Heart right ventricle (tissue), 16 donors: ENCODE results near the gene ELMO3. TPM values are rescaled to one million over a fixed set of nuclear protein-coding genes. Genes with fewer than 3 reads are reported as not detected.

Experiments used
- ATAC-seq, 8 donors: fragments of 200-7000 bp; cut with Tn5 transposase; one replicate each; pipeline ENCODE4 v1.9.1; 2020; ENCODE audit warnings: mild to moderate bottlenecking in 8 of 8, moderate library complexity in 8 of 8, moderate number of reproducible peaks in 1 of 8
- DNase-seq, 2 donors: peaks; one replicate each; pipeline ENCODE4 v3.0.0-alpha.2; 2020
- H3K27ac ChIP-seq, 10 donors: fragments of 200-600 bp; sonication (generic) in 2 of 10; one replicate each; pipeline versions ENCODE4 v1.5.0 to v1.8.0; 2020 to 2022; ENCODE audit warnings: mild to moderate bottlenecking in 3 of 10
- H3K27me3 ChIP-seq, 7 donors: fragments of 200-600 bp; one replicate each; pipeline ENCODE4 v1.8.0; 2021 to 2022; ENCODE audit warnings: mild to moderate bottlenecking in 2 of 7
- H3K36me3 ChIP-seq, 9 donors: fragments of 200-600 bp; sonication (generic) in 1 of 9; one replicate each; pipeline versions ENCODE4 v1.5.0 to v1.8.0; 2020 to 2022; ENCODE audit warnings: mild to moderate bottlenecking in 2 of 9
- H3K4me1 ChIP-seq, 9 donors: fragments of 200-600 bp; sonication (generic) in 1 of 9; one replicate each; pipeline versions ENCODE4 v1.5.0 to v1.8.0; 2020 to 2022; ENCODE audit warnings: mild to moderate bottlenecking in 4 of 9
- H3K4me3 ChIP-seq, 10 donors: fragments of 200-600 bp; sonication (generic) in 2 of 10; one replicate each; pipeline versions ENCODE4 v1.5.0 to v1.8.0; 2020 to 2022; ENCODE audit warnings: mild to moderate bottlenecking in 7 of 10, moderate library complexity in 2 of 10
- H3K9me3 ChIP-seq, 11 donors: fragments of 200-600 bp in 10 of 11; sonication (generic) in 2 of 11; one replicate each; pipeline versions ENCODE4 v1.5.0 to v1.8.0; 2013 to 2022; ENCODE audit warnings: mild to moderate bottlenecking in 2 of 11, control low read depth in 1 of 11, moderate library complexity in 1 of 11
- WGBS, 2 donors: extraction: QIAGEN DNeasy Blood & Tissue Kit; methylation state at CpG; one replicate each; pipeline ENCODE4 v1.1.7; 2013; ENCODE audit warnings: inconsistent platforms in 1 of 2; 5-methylcytosine and 5-hydroxymethylcytosine counted together
- intact Hi-C, 10 donors: fragments of 100-400 bp; cut with DNase I; formaldehyde crosslinking; loops; one replicate each; pipeline versions ENCODE4 v1.11.1 to v1.14.2; 2022
- polyA plus RNA-seq, 2 donors: library from polyadenylated mRNA; stranded (reverse); fragments of 200-250 nt; gene quantifications; one replicate each; pipeline ENCODE4 v1.2.3, GENCODE V29; 2013
- total RNA-seq, 10 donors: library from RNA; stranded (reverse); fragmentation: NEBNext Ultra II Directional in 3 of 10; extraction: Animal tissue kit (Norgen Biotek cat#: 25700) in 3 of 10; gene quantifications; one replicate each; pipeline versions ENCODE4 v1.2.1 to v1.2.4, GENCODE V29; 2021 to 2023
- TF ChIP-seq, protein P1 (sequence below), 9 donors: fragments of 200-600 bp; sonication (generic) in 2 of 9; IDR thresholded peaks; one replicate each; pipeline versions ENCODE4 v1.5.0 to v1.8.0; 2021 to 2022; ENCODE audit warnings: antibody characterized with exemption in 9 of 9, mild to moderate bottlenecking in 5 of 9, moderate library complexity in 1 of 9
- donor health status: Arrhythmogenic right ventricular cardiomyopathy.
- donor health status: ischemic (EF 13 %, LVEDD 7.1; RV severe dilation, severe dysfunction).
- donor health status: healthy with polysubstance abuse.
- donor health status: DM: no; HTN: yes; CAD: no.
- donor health status: DM: no; HTN: no; CAD: no.
- donor health status: ischemic (EF 25% LVEDD 6.9; RV normal size, moderate dysfunction).
- donor health status: ischemic (EF 25% LVEDD 5.7; RV mildly dilated, moderate dysfunction).
- donor health status: healthy.
- donor health status: DM: yes; HTN: yes; CAD: no.
- donor health status: Ischemic cardiomyopathy.
- donor health status: ischemic (EF 35%, LVEDD 5.7; RV mildly dilated, moderate dysfunction).
- donor health status: nonischemic (EF 11% LVEDD 7.7; RV severe dilation, severe dysfunction).
- donor health status: DM: yes; HTN: yes; CAD: no.
- donor health status: PGD.
- donor health status: ischemic (EF 29% LVEDD 5.4; RV normal size, mild dysfunction).
- donor health status: nonischemic (EF 23%, LVEDD 6.1; RV moderate dilation, normal function).

Gene ELMO3
- total and polyA plus RNA-seq, 12 donors = 0.19 to 1.9 (median 0.46) TPM

GRCh38 chr16:67196881-67197280 lies 2.0 kb upstream of the ELMO3 start:
- H3K9me3 ChIP-seq = no peaks in the 10 kb centered on the region
- ATAC-seq = no peak
- TF ChIP-seq, protein P1, sequence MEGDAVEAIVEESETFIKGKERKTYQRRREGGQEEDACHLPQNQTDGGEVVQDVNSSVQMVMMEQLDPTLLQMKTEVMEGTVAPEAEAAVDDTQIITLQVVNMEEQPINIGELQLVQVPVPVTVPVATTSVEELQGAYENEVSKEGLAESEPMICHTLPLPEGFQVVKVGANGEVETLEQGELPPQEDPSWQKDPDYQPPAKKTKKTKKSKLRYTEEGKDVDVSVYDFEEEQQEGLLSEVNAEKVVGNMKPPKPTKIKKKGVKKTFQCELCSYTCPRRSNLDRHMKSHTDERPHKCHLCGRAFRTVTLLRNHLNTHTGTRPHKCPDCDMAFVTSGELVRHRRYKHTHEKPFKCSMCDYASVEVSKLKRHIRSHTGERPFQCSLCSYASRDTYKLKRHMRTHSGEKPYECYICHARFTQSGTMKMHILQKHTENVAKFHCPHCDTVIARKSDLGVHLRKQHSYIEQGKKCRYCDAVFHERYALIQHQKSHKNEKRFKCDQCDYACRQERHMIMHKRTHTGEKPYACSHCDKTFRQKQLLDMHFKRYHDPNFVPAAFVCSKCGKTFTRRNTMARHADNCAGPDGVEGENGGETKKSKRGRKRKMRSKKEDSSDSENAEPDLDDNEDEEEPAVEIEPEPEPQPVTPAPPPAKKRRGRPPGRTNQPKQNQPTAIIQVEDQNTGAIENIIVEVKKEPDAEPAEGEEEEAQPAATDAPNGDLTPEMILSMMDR (IDR thresholded peaks at IDR 0.05) = no peak
- WGBS, 2 donors = 88 to 95% methylated on average over 1 of the region's 1 CpG
- peaks cover 12 to 52% (median 27%) of the 10 kb centered on the region in 9 donors for H3K4me1 ChIP-seq
- DNase-seq = no peak
- no peak overlapping the region for H3K4me3 ChIP-seq
- no peaks in the 10 kb centered on the region for H3K27me3 ChIP-seq
- no peak overlapping the region for H3K27ac ChIP-seq
- intact Hi-C loops = no loop called here
- peaks cover 3 to 86% (median 45%) of the 10 kb centered on the region in 9 donors for H3K36me3 ChIP-seq

DNA sequence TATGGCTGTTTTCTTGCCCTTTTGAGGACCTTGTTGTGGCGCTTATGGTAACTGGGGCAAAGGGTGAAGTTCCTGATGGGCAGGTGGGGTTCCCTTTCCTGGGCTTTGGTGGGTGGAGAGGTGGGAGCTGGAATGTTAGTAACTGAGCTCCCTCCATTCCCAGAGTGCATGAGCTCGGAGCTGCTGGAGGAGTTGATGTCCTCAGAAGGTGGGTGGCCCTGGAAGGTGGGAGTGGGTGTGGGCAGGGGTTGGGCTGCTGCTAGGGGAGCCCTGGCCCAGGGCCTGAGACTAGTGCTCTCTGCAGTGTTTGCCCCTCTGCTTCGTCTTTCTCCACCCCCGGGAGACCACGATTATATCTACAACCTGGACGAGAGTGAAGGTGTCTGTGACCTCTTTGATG lies 1.2 kb upstream of the ELMO3 start:
- peaks cover 3 to 95% (median 49%) of the 10 kb centered on the region in 9 donors for H3K36me3 ChIP-seq
- DNase-seq (no peak), ATAC-seq (no peak)
- TF ChIP-seq, protein P1 (IDR thresholded peaks at IDR 0.05) = no peak
- WGBS, 2 donors = 62 to 64% methylated on average over 6 of the region's 6 CpGs
- no peak overlapping the region for H3K27ac ChIP-seq
- peaks cover 10 to 51% (median 25%) of the 10 kb centered on the region in 9 donors for H3K4me1 ChIP-seq
- intact Hi-C loops = no loop called here
- H3K4me3 ChIP-seq = no peak overlapping the region
- H3K27me3 ChIP-seq = no peaks in the 10 kb centered on the region
- H3K9me3 ChIP-seq = no peaks in the 10 kb centered on the region

DNA sequence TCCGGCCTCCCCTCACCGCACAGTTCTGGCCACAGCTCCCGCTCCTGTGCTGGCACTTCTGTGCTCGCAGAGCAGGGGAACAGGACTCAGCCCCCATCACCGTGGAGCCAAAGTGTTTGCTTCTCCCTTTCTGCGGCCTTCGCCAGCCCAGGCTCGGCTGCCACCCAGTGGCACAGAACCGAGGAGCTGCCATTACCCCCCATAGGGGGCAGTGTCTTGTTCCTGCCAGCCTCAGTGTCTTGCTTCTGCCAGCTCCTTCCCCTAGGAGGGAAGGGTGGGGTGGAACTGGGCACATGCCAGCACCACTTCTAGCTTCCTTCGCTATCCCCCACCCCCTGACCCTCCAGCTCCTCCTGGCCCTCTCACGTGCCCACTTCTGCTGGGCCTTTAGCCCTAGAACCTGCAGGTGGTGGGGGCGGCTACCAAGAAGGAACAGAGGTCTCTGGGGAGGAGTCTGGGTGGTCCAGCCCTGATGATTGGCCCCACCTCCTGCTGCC lies 645 bp upstream of the ELMO3 start:
- H3K4me1 ChIP-seq = peaks cover 4 to 45% (median 19%) of the 10 kb centered on the region in 9 donors
- DNase-seq = no peak
- H3K9me3 ChIP-seq = no peaks in the 10 kb centered on the region
- H3K36me3 ChIP-seq = peaks cover 3 to 97% (median 49%) of the 10 kb centered on the region in 9 donors
- ATAC-seq = peak; percentile 24 to 60 (median 44)
- 61% methylated on average over 12 of the region's 12 CpGs for WGBS, 2 donors
- H3K27ac ChIP-seq = no peak overlapping the region
- H3K4me3 ChIP-seq = no peak overlapping the region
- no peaks in the 10 kb centered on the region for H3K27me3 ChIP-seq
- intact Hi-C loops = no loop called here
- TF ChIP-seq, protein P1 (IDR thresholded peaks at IDR 0.05) = peak; percentile 17 to 75 (median 61)

DNA sequence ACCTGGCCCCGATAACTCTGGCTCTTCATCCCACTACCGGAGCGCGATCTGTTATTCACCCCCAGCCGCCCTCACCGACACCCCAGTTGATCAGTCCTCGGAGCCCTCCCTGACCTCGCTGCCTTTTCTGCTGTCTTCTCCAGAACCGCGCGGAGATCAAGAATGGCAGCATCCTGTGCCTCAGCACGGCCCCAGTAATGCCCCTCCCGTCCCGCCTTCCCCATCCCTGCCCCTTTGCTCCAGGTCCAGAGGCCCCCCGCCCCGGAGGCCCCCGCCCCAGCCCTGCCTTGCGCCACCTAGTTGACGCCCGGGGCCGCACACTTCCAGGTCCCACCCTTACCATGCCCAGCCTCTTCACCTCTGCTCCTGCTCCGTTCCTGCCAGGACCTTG lies 872 bp downstream of the ELMO3 start:
- no peak overlapping the region for H3K27ac ChIP-seq
- no peak overlapping the region for H3K4me3 ChIP-seq
- TF ChIP-seq, protein P1 (IDR thresholded peaks at IDR 0.05) = peak in 1 of 9 donors; percentile 18
- WGBS, 2 donors = 43 to 50% methylated on average over 22 of the region's 22 CpGs
- ATAC-seq (peak in 3 of 8 donors; percentile 4 to 15 (median 7)), DNase-seq (no peak)
- H3K36me3 ChIP-seq = peaks cover 3 to 93% (median 37%) of the 10 kb centered on the region in 9 donors
- peaks cover 0 to 30% (median 11%) of the 10 kb centered on the region in 9 donors for H3K4me1 ChIP-seq
- intact Hi-C loops = no loop called here
- H3K9me3 ChIP-seq = no peaks in the 10 kb centered on the region
- no peaks in the 10 kb centered on the region for H3K27me3 ChIP-seq
